Cerebellar nuclear complex (tissue), 1 donor: ENCODE data around the gene NRAS.

ENCODE experiments used
- DNase-seq, 2 experiments: peaks; one replicate each; lab custom pipeline; 2025; lab: John Stamatoyannopoulos, UW

Gene NRAS

GRCh38 chr1:114725230-114725629, 8.7 kb upstream of the NRAS start:
- no peak for DNase-seq

GRCh38 chr1:114723915-114724314, 7.3 kb upstream of the NRAS start:
- DNase-seq: no peak

GRCh38 chr1:114723457-114723856, 6.9 kb upstream of the NRAS start:
- no peak for DNase-seq

- no peak for DNase-seq
Observed at GRCh38 chr1:114720492-114720891, 3.9 kb upstream of the NRAS start.

- no peak for DNase-seq
Observed at GRCh38 chr1:114719424-114719787, 2.8 kb upstream of the NRAS start.

GRCh38 chr1:114718661-114719423, 2.3 kb upstream of the NRAS start:
- DNase-seq: no peak

- DNase-seq: no peak
Observed at GRCh38 chr1:114715952-114716303, 643 bp downstream of the NRAS start.

- no peak for DNase-seq
Observed at GRCh38 chr1:114712977-114713376, 3.6 kb downstream of the NRAS start.

GRCh38 chr1:114710360-114710759, 6.2 kb downstream of the NRAS start:
- no peak for DNase-seq

GRCh38 chr1:114707604-114708003, 9.0 kb downstream of the NRAS start:
- no peak for DNase-seq

GRCh38 chr1:114703242-114703641, 13.3 kb downstream of the NRAS start:
- DNase-seq: no peak

- no peak for DNase-seq
Observed at GRCh38 chr1:114702737-114703136, 13.8 kb downstream of the NRAS start.

- DNase-seq: no peak
Observed at GRCh38 chr1:114701931-114702330, 14.6 kb downstream of the NRAS start.

GRCh38 chr1:114700036-114700600, 16.5 kb downstream of the NRAS start:
- no peak for DNase-seq

GRCh38 chr1:114696810-114697209, 19.8 kb downstream of the NRAS start:
- no peak for DNase-seq

- DNase-seq: no peak
Observed at GRCh38 chr1:114695430-114696058, 21.0 kb downstream of the NRAS start, which contains the start of gene AMPD1. Gene AMPD1 (minus strand): TSS chr1:114695546. CDS start chr1:114695471, 75 bp downstream.

- DNase-seq: no peak
Observed at GRCh38 chr1:114694540-114695310, 21.8 kb downstream of the NRAS start.

GRCh38 chr1:114692947-114693346, 23.6 kb downstream of the NRAS start:
- no peak for DNase-seq

- no peak for DNase-seq
Observed at GRCh38 chr1:114691061-114691460, 25.5 kb downstream of the NRAS start.

GRCh38 chr1:114690148-114690547, 26.4 kb downstream of the NRAS start:
- DNase-seq: no peak

GRCh38 chr1:114688526-114688925, 28.0 kb downstream of the NRAS start:
- no peak for DNase-seq

- no peak for DNase-seq
Observed at GRCh38 chr1:114685851-114686250, 30.7 kb downstream of the NRAS start.

- no peak for DNase-seq
Observed at GRCh38 chr1:114677691-114678090, 38.9 kb downstream of the NRAS start.
